IPS DF 6.9 (cell line): Measurements from ENCODE around the gene MDC1.
"Not testable (repeated sequence)": the region's sequence is repeated elsewhere in the genome, so short reads cannot be mapped to it uniquely, and the experiment has no call there.

Experiments used
- DNase-seq: peaks from one replicate; pipeline ENCODE4 v3.0.0-alpha.2; 2013; ENCODE audit warnings: low read depth, low spot score
- H3K27ac ChIP-seq: one replicate; pipeline ENCODE4 v1.5.1; 2013; ENCODE audit warnings: low read length, control low read depth
- H3K27me3 ChIP-seq: 2 replicates; pipeline ENCODE4 v1.6.1; 2013; ENCODE audit warnings: mild to moderate bottlenecking, low read length; ENCODE audit not compliant: control insufficient read depth, insufficient read depth
- H3K36me3 ChIP-seq: 2 replicates; pipeline ENCODE4 v1.6.1; 2013; ENCODE audit warnings: low read length; ENCODE audit not compliant: control insufficient read depth, insufficient read depth
- H3K4me1 ChIP-seq: 2 replicates; pipeline ENCODE4 v1.6.1; 2013; ENCODE audit warnings: low read length; ENCODE audit not compliant: control insufficient read depth, insufficient read depth
- H3K4me3 ChIP-seq: 2 replicates; pipeline ENCODE4 v1.5.1; 2013; ENCODE audit warnings: mild to moderate bottlenecking, low read length
- H3K9me3 ChIP-seq: 2 replicates; pipeline ENCODE4 v1.6.1; 2013; ENCODE audit warnings: low read length, inconsistent platforms; ENCODE audit not compliant: control insufficient read depth, insufficient read depth
- WGBS: extraction: QIAGEN DNeasy Blood & Tissue Kit; methylation state at CpG from one replicate; pipeline ENCODE4 v1.1.7; 2013; ENCODE audit warnings: mixed read lengths, missing lambda C conversion rate; ENCODE audit not compliant: insufficient read length, insufficient coverage; 5-methylcytosine and 5-hydroxymethylcytosine counted together

Gene MDC1

DNA sequence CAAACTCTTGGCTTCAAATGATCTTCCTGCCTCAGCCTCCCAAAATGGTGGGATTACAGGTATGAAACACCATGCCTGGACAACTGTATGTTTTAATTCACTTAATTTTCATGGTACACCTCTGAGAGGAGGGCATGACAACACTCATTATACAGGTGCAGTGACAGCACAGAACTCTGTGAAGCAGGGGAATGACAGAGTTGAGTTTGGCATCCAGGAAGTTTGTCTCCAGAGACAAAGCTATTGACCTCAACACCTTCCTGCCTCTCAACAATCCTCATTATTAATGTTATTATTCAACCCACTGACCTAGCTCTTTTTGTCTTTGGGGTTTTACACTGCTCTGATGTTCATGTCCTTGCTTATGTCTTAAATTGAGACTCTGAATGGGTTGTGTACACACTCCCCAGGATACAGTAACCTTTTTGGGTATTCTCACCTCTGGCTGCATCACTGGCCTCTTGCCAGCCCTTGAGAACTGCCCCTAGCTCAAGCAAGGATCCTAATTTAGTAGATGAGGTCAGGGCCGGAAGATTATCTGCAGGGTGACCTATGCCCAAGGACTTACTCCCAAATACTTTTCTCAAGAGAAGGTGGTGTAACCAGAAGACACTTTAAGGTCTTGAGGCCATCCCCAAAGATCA is 40.3 kb upstream of the MDC1 start:
- no peak for DNase-seq
- no CpG with 5 or more reads among the region's 1 CpG for WGBS
- no peak overlapping the region for H3K27ac ChIP-seq
- H3K4me1 ChIP-seq: no peaks in the 10 kb centered on the region
- no peaks in the 10 kb centered on the region for H3K27me3 ChIP-seq
- no peaks in the 10 kb centered on the region for H3K9me3 ChIP-seq
- H3K36me3 ChIP-seq: no peaks in the 10 kb centered on the region
- H3K4me3 ChIP-seq: no peak overlapping the region

- not testable (repeated sequence) for H3K27ac ChIP-seq, H3K4me1 ChIP-seq, DNase-seq, H3K36me3 ChIP-seq, H3K4me3 ChIP-seq, H3K9me3 ChIP-seq, H3K27me3 ChIP-seq
- WGBS: no CpG with 5 or more reads among the region's 7 CpGs
Observed at GRCh38 chr6:30756405-30757003, 39.4 kb upstream of the MDC1 start.

GRCh38 chr6:30754631-30755030 is 37.5 kb upstream of the MDC1 start:
- H3K4me3 ChIP-seq: no peak overlapping the region
- no CpG with 5 or more reads among the region's 3 CpGs for WGBS
- no peaks in the 10 kb centered on the region for H3K9me3 ChIP-seq
- no peaks in the 10 kb centered on the region for H3K27me3 ChIP-seq
- DNase-seq: no peak
- H3K36me3 ChIP-seq: no peaks in the 10 kb centered on the region
- no peaks in the 10 kb centered on the region for H3K4me1 ChIP-seq
- H3K27ac ChIP-seq: no peak overlapping the region

DNA sequence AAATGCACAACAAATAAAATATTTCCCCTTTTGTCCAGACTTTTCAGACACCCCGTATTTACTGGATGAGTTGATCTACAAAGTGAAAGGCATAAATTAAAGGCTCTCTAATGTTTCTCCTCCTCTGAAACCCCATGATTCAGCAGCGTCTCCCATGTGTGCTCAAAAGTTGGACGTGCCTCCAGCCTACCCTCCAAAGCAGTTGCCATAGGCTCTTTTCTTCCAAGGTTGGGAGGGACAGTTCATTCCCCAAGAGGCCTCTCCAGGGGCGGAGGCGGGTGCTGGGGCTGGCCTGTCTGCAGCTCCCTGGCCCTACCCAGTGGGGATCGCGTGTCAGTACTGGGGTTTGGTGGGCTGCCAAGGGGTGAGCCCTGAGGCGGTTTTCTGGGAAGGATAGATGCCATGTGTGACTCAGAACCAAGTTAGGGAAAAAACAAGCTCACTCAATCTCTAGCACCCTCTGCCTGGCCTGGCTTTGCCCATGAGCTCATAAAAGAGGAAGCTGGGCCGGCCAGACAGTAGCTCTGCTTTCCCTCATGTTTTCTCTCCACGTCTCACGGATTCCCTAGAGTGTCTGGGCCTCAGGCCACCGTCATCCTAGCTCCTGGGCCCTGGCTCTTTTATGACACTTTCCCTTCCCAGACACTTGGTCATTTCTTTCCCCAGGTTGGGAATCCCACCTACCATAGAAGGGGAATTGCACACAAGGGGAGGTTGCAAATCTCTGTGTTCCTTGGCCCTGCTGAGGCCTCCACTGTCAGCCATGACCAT is 35.3 kb upstream of the MDC1 start:
- no peak overlapping the region for H3K27ac ChIP-seq
- no peaks in the 10 kb centered on the region for H3K4me1 ChIP-seq
- no CpG with 5 or more reads among the region's 12 CpGs for WGBS
- H3K9me3 ChIP-seq: no peaks in the 10 kb centered on the region
- no peak overlapping the region for H3K4me3 ChIP-seq
- no peaks in the 10 kb centered on the region for H3K36me3 ChIP-seq
- no peaks in the 10 kb centered on the region for H3K27me3 ChIP-seq
- DNase-seq: no peak

DNA sequence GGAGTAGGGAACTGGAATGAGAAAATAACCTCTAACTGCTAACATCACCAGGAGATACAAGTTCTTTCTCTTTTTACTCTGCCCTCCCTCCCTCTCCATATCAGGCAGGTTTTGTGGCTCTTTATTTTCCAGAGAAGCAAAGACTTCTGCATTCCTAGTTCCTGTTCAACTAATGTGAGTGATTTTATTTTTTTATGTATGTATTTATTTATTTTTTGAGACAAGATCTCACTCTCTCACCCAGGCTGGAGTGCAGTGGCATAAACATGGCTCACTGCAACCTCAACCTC is 33.2 kb upstream of the MDC1 start:
- Histone ChIP-seq H3K27me3 (no peaks in the 10 kb centered on the region), H3K9me3 (no peaks in the 10 kb centered on the region), H3K4me3 (no peak overlapping the region), H3K36me3 (no peaks in the 10 kb centered on the region), H3K4me1 (no peaks in the 10 kb centered on the region; the same call in 1 of the 2 replicates), H3K27ac (no peak overlapping the region)
- DNase-seq: no peak

DNA sequence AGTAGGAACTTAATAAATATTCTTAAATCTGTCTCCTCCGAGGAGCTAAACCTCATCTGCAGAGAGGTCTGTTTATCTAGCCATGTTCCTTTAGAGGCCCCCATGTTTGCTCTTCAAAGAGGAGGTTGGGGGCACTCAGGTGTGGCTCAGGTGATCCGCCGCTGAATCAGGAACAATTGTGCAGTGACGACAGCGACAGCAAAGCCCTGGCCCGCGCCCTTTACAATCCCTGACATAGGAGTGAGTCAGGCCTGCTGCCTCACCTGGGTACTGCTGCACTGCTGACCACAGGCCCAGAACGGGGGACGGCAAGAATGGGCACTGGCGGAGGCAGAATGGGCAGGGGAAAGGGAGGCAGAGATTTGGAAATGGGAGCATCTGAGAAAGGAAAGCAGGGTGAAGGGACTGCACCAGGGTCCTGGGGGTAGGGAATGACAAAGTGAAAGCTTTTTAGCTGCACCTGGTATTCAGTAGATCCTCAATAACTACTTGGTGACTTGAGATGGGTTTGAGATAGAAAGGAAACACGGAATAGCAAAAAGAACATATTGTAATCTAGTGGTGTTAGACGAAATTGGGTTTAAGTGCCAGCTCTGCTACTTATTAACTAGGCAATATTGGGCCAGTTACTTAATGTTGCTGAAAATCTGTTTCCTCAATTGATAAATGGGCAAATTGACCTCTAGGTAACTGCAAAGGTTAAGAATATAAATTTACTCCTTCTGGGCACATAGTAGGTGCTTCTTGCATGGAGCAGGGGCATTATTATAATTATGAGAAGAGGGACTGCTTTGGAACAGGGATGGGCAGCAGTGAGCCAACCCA is 32.7 kb upstream of the MDC1 start:
- no CpG with 5 or more reads among the region's 12 CpGs for WGBS
- H3K27ac ChIP-seq: no peak overlapping the region
- no peaks in the 10 kb centered on the region for H3K36me3 ChIP-seq
- no peaks in the 10 kb centered on the region; the same call in 1 of the 2 replicates for H3K4me1 ChIP-seq
- no peak overlapping the region for H3K4me3 ChIP-seq
- no peak for DNase-seq
- H3K9me3 ChIP-seq: no peaks in the 10 kb centered on the region
- H3K27me3 ChIP-seq: no peaks in the 10 kb centered on the region

DNA sequence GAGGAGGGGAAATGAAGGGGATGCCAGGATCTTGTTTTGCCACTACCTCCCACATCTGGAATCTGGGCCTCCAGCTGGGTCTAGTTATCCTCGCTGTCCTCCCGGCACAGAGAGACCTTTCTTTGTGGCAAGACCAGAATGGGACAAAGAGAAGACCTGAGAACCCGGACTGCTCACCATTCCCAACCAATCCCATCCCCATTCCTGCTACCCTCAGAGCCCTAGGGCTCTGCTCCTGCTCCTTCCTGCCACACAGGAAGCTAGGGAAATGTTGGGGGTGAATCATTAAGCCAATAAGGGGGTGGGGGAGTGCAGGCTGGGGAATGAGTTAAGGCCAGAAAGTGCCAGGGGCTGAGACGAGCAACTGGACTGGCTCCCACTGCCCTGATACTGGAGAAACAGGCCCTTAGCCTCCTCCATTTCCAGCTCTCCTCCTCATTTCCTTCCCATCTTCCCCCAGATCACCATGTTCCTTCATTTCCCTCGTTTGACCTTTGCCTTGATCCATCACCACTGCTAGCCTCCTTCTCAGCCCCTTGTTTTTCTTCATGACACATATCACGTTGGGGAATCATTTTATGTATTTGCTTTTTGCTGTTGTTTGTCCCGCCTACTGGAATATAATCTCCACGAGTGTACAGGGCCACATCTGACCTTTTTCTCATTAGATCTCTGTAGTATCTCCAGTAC is 31.9 kb upstream of the MDC1 start:
- Histone ChIP-seq H3K4me1 (no peaks in the 10 kb centered on the region; the same call in 1 of the 2 replicates), H3K4me3 (no peak overlapping the region), H3K27me3 (no peaks in the 10 kb centered on the region), H3K9me3 (no peaks in the 10 kb centered on the region), H3K36me3 (no peaks in the 10 kb centered on the region), H3K27ac (no peak overlapping the region)
- no CpG with 5 or more reads among the region's 8 CpGs for WGBS
- no peak for DNase-seq

DNA sequence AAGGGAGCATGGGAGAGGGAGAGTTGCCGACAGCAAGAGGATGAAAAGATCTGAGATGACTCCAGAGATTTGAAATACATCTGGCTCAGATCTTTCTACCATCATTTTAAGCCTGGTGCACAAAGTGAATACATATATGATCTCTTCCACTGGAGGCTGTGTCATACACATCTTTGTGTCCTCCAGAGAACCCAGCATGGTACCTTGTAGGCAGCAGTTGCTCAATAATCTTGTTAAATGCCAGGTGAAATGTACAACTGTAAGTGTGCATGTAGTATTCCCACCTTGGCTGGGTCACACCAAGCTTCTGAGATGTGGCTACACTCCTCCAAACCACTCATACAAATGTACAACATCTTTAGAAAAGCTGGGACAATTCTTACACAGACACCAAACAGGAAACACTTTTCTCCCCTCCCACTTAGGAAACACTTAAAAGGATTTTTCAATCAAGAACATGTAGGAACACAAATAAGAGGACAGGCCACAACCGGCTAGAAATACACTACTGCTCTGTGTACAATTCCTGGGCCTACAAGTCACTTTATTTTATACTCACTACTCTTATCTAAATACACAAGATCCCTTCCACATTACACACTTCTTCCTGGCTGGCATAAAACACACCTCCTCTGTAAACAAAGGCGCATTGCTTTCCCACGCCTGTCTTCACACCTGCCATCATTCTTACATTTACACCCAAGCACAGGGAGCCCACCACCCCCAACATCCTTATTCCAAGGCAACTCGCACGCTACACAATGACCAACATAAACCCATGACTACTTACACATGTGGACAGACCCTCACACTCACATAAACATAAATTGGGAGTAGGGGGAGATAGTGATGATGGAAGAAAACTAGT is 31.1 kb upstream of the MDC1 start:
- H3K4me3 ChIP-seq: no peak overlapping the region
- WGBS: no CpG with 5 or more reads among the region's 6 CpGs
- H3K9me3 ChIP-seq: no peaks in the 10 kb centered on the region
- H3K27ac ChIP-seq: no peak overlapping the region
- H3K27me3 ChIP-seq: no peaks in the 10 kb centered on the region
- H3K4me1 ChIP-seq: no peaks in the 10 kb centered on the region; the same call in 1 of the 2 replicates
- DNase-seq: no peak
- H3K36me3 ChIP-seq: no peaks in the 10 kb centered on the region

GRCh38 chr6:30747300-30747687 is 30.2 kb upstream of the MDC1 start:
- Histone ChIP-seq H3K4me1 (no peaks in the 10 kb centered on the region; the same call in 1 of the 2 replicates), H3K27ac (no peak overlapping the region)
- WGBS: no CpG with 5 or more reads among the region's 1 CpG

More at GRCh38 chr6:30747300-30747687, 30.2 kb upstream of the MDC1 start:
- Histone ChIP-seq H3K36me3 (no peaks in the 10 kb centered on the region), H3K9me3 (no peaks in the 10 kb centered on the region), H3K4me3 (no peak overlapping the region), H3K27me3 (no peaks in the 10 kb centered on the region)
- DNase-seq: no peak
